H1 (cell line): Measurements from ENCODE around the gene EIF4EBP2. TPM values are rescaled to one million over a fixed set of nuclear protein-coding genes. Genes with fewer than 3 reads are reported as not detected.
A peak's percentile ranks its signal among the peaks of the same experiment; 100 is the strongest.

Experiments
- BCL11A ChIP-seq, 2 experiments: IDR thresholded peaks; one replicate each; pipeline ENCODE4 v1.6.1; 2011; ENCODE audit warnings: low read depth in 2 of 2, low read length in 2 of 2, mild to moderate bottlenecking in 2 of 2
- EGR1 ChIP-seq: IDR thresholded peaks from 2 replicates; pipeline ENCODE4 v1.6.1; 2011; ENCODE audit warnings: low read depth, low read length, borderline replicate concordance
- HDAC2 ChIP-seq, 2 experiments: fragments of 300-600 bp in 1 of 2; sonication (generic) in 1 of 2; IDR thresholded peaks; 2 replicates each; pipeline ENCODE4 v1.6.1; 2011 to 2012; ENCODE audit warnings: low read depth in 2 of 2, low read length in 2 of 2, mild to moderate bottlenecking in 2 of 2, moderate library complexity in 2 of 2, borderline replicate concordance in 1 of 2, inconsistent platforms in 1 of 2
- KDM1A ChIP-seq: fragments of 200-600, 300-600 bp; sonication (generic); IDR thresholded peaks from 2 replicates; pipeline ENCODE4 v1.7.1; 2016; ENCODE audit warnings: mild to moderate bottlenecking, low read length, borderline replicate concordance
- NRF1 ChIP-seq: IDR thresholded peaks from 2 replicates; pipeline ENCODE4 v1.6.1; 2011; ENCODE audit warnings: mild to moderate bottlenecking, low read depth, low read length, improper control_type of control experiment
- POLR2AphosphoS5 ChIP-seq: IDR thresholded peaks from 2 replicates; pipeline ENCODE4 v1.6.1; 2011; ENCODE audit warnings: low read depth, low read length
- POU5F1 ChIP-seq: IDR thresholded peaks from 2 replicates; pipeline ENCODE4 v1.6.1; 2011; ENCODE audit warnings: low read depth, mild to moderate bottlenecking, low read length, moderate library complexity
- SIRT6 ChIP-seq: IDR thresholded peaks from one replicate; pipeline ENCODE4 v1.7.1; 2012; ENCODE audit warnings: low read length, inconsistent platforms
- polyA plus RNA-seq, 7 experiments: library from polyadenylated mRNA; depleted of rRNA in 3 of 7; stranded (reverse) in 5 of 7; unstranded in 2 of 7; fragments of >200 nt in 5 of 7; fragments of 200-250 nt in 2 of 7; gene quantifications; 1 replicate in 5 of 7; 2 replicates in 1 of 7; 4 replicates in 1 of 7; pipeline versions ENCODE4 v1.2.1 to v1.2.3, GENCODE V29; 2011 to 2013; ENCODE audit warnings: missing spikeins in 2 of 7, mixed read lengths in 2 of 7
- total RNA-seq: library from RNA; stranded (reverse); fragmentation: NEBNext Ultra II Directional; extraction: Animal tissue kit (Norgen Biotek cat#: 25700); gene quantifications from 2 replicates; pipeline ENCODE4 v1.2.1, GENCODE V29; 2021
- TF ChIP-seq, protein P1 (sequence below): fragments of 300-600 bp; sonication (generic); IDR thresholded peaks from 2 replicates; pipeline ENCODE4 v1.7.1; 2012; ENCODE audit warnings: low read length, moderate library complexity, mild to moderate bottlenecking, inconsistent platforms; ENCODE audit not compliant: insufficient replicate concordance
- TF ChIP-seq, protein P2 (sequence below): IDR thresholded peaks from 2 replicates; pipeline ENCODE4 v1.6.1; 2012; ENCODE audit warnings: inconsistent platforms

The EIF4EBP2 gene
- total and polyA plus RNA-seq, 2 of the 8 experiments (the other 6 are each of a cell fraction or from before 2014, with no cell fraction given) = 55.3 to 144 TPM

DNA sequence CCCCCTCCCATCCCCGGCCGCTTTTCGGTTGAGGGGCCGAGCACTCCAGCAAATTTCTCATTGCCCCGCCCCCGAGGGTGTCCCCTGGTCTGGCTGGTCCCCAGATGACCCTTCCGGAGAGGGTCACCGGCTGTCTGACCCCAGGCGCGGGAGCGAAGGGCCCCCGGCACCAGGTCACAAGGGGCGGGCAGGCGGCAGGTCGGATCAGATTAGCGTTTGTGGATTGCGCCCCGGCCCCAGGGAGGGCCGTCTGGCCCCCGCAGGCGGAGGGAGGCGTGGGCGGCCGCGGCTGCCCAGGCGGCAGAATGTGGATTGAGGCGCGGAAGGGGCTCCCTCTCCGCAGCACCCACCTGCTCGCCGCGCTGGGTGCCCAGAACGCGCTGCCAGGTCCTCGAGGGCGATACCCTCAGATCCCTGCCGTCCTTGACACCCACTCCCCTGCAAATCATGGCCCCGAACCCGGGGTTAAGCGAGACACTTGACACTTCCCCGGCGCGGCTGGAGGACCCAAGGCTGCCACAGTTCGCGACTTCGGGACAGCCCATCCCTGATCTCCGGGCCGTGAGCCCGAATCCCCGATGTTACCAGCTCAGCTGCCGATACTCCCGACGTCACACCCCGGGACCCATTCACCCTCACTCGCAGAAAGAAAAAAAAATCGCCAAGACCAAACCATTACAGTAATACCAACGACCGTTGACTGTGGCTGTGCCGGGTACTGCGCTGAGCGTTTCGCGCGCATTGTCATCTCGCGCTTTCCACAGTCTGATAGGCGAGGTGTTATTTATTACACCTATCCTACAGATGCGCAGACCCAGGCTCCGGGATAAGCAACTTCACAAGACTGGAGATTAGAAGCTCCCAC, 36.6 kb downstream of the EIF4EBP2 start (continued):
- TF ChIP-seq, protein P1, sequence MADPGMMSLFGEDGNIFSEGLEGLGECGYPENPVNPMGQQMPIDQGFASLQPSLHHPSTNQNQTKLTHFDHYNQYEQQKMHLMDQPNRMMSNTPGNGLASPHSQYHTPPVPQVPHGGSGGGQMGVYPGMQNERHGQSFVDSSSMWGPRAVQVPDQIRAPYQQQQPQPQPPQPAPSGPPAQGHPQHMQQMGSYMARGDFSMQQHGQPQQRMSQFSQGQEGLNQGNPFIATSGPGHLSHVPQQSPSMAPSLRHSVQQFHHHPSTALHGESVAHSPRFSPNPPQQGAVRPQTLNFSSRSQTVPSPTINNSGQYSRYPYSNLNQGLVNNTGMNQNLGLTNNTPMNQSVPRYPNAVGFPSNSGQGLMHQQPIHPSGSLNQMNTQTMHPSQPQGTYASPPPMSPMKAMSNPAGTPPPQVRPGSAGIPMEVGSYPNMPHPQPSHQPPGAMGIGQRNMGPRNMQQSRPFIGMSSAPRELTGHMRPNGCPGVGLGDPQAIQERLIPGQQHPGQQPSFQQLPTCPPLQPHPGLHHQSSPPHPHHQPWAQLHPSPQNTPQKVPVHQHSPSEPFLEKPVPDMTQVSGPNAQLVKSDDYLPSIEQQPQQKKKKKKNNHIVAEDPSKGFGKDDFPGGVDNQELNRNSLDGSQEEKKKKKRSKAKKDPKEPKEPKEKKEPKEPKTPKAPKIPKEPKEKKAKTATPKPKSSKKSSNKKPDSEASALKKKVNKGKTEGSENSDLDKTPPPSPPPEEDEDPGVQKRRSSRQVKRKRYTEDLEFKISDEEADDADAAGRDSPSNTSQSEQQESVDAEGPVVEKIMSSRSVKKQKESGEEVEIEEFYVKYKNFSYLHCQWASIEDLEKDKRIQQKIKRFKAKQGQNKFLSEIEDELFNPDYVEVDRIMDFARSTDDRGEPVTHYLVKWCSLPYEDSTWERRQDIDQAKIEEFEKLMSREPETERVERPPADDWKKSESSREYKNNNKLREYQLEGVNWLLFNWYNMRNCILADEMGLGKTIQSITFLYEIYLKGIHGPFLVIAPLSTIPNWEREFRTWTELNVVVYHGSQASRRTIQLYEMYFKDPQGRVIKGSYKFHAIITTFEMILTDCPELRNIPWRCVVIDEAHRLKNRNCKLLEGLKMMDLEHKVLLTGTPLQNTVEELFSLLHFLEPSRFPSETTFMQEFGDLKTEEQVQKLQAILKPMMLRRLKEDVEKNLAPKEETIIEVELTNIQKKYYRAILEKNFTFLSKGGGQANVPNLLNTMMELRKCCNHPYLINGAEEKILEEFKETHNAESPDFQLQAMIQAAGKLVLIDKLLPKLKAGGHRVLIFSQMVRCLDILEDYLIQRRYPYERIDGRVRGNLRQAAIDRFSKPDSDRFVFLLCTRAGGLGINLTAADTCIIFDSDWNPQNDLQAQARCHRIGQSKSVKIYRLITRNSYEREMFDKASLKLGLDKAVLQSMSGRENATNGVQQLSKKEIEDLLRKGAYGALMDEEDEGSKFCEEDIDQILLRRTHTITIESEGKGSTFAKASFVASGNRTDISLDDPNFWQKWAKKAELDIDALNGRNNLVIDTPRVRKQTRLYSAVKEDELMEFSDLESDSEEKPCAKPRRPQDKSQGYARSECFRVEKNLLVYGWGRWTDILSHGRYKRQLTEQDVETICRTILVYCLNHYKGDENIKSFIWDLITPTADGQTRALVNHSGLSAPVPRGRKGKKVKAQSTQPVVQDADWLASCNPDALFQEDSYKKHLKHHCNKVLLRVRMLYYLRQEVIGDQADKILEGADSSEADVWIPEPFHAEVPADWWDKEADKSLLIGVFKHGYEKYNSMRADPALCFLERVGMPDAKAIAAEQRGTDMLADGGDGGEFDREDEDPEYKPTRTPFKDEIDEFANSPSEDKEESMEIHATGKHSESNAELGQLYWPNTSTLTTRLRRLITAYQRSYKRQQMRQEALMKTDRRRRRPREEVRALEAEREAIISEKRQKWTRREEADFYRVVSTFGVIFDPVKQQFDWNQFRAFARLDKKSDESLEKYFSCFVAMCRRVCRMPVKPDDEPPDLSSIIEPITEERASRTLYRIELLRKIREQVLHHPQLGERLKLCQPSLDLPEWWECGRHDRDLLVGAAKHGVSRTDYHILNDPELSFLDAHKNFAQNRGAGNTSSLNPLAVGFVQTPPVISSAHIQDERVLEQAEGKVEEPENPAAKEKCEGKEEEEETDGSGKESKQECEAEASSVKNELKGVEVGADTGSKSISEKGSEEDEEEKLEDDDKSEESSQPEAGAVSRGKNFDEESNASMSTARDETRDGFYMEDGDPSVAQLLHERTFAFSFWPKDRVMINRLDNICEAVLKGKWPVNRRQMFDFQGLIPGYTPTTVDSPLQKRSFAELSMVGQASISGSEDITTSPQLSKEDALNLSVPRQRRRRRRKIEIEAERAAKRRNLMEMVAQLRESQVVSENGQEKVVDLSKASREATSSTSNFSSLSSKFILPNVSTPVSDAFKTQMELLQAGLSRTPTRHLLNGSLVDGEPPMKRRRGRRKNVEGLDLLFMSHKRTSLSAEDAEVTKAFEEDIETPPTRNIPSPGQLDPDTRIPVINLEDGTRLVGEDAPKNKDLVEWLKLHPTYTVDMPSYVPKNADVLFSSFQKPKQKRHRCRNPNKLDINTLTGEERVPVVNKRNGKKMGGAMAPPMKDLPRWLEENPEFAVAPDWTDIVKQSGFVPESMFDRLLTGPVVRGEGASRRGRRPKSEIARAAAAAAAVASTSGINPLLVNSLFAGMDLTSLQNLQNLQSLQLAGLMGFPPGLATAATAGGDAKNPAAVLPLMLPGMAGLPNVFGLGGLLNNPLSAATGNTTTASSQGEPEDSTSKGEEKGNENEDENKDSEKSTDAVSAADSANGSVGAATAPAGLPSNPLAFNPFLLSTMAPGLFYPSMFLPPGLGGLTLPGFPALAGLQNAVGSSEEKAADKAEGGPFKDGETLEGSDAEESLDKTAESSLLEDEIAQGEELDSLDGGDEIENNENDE = no peak
- TF ChIP-seq KDM1A (no peak), HDAC2 (IDR thresholded peaks at IDR 0.05; ENCODE audit: borderline replicate concordance in 1 of 2, low read depth in 2 of 2, low read length in 2 of 2) (no peak), BCL11A (IDR thresholded peaks at IDR 0.05; ENCODE audit: low read depth in 2 of 2, low read length in 2 of 2) (no peak), NRF1 (no peak), EGR1 (peak; percentile 59; the same call in 1 of the 2 replicates), POU5F1 (no peak), SIRT6 (no peak), POLR2AphosphoS5 (no peak)
- TF ChIP-seq, protein P2, sequence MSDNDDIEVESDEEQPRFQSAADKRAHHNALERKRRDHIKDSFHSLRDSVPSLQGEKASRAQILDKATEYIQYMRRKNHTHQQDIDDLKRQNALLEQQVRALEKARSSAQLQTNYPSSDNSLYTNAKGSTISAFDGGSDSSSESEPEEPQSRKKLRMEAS = peak; percentile 54
